Kasumi-1 (cell line): ENCODE data around the gene DMBT1.
"Not testable (repeated sequence)": the region's sequence is repeated elsewhere in the genome, so short reads cannot be mapped to it uniquely, and the experiment has no call there.

Experiments
- DNase-seq, 2 experiments: peaks; one replicate each; lab custom pipeline; 2025; lab: John Stamatoyannopoulos, UW

Gene DMBT1

DNA sequence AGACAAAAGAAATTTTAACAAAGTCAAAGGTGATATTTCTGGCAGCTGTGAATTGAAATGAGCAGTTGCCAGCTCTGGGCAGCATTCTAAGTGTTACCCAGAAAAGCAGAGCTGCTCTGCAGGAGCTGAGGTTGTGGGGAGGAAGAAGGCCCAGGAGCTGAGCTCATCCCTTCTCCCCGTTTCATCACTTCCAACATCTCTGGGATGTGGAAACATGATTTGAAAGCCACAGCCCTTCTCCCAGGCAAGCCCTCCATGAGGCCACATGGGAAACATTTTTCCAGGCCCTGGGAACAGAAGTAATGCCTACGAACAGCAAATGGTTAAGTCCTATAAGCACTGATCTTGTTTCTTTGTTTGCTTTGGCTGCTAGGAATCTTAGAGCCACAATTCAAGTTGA, 10.9 kb upstream of the DMBT1 start:
- no peak for DNase-seq

DNA sequence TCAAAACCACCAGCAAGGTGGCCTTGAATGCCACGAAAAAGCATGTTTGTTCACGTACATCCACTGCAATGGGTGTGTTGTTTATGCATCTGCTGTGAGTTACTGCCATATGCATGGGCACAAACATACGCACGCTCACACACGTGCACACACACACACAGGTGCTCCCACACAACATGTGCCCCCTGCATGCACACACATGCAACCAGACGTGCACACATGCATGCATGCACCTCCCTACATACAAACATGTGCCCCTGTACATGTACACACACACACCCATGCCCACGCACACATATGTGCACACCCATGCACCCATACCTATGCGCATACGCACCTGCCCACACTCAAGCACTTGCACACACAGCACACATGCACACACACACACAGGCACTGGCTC, 10.1 kb upstream of the DMBT1 start:
- no peak for DNase-seq

DNA sequence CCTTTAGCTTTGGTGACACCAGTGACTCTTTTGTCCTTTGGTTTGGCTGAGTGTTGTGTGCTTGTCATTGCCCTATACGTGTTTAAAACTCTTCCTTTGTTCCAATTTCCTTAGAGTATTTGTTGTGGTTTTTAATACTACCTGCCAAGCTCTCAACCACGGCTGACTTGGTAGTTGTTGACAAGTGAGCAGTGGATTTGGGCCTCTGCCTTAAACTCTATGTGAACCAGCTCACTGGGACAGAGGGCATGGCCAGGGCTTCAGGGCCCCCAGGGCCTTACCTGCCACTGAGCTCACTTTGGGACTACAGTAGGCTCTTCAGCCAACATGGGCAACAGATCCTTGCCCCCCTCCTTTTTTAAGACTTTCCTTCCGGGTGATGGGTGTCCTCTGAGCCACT, 9.6 kb upstream of the DMBT1 start:
- DNase-seq, result no peak

DNA sequence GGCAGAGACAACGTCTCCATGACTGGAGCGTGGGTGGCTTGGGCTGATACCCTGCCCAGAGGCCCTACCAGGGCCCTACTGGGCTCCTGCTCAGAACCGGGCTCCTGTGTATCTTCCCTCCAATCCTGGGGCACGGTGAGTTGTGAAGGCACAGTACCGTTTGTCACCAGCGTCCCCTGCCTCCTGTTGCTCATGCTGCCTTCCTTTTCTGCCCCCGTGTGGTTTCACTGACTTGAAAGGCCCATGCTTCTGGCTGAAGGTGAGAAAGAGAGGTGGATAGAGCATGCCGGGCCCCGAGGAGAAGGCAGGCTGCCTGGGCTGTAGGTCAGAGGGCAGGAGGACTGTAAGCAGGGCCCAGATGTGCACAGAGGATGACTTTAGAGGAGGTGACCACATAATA, 9.1 kb upstream of the DMBT1 start:
- no peak for DNase-seq

DNA sequence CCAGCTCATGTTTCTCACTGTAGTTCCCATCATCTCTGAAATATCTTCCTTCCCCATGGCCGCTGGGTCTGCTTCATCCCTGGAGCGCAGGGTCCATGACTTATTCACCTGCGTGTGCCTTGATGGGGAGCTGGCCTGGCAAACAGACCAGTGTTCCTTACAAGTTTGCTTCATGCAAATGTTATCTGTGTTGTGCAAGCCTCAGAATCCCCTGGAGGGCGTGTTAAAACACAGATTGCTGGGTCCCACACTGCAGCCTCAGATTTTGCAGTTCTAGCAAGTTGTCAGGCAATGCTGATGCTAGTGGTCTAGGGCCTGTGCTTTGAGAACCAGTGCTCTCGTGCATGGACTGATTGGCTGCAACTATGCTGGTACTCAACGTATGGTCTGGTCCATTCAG, 7.2 kb upstream of the DMBT1 start:
- no peak for DNase-seq

DNA sequence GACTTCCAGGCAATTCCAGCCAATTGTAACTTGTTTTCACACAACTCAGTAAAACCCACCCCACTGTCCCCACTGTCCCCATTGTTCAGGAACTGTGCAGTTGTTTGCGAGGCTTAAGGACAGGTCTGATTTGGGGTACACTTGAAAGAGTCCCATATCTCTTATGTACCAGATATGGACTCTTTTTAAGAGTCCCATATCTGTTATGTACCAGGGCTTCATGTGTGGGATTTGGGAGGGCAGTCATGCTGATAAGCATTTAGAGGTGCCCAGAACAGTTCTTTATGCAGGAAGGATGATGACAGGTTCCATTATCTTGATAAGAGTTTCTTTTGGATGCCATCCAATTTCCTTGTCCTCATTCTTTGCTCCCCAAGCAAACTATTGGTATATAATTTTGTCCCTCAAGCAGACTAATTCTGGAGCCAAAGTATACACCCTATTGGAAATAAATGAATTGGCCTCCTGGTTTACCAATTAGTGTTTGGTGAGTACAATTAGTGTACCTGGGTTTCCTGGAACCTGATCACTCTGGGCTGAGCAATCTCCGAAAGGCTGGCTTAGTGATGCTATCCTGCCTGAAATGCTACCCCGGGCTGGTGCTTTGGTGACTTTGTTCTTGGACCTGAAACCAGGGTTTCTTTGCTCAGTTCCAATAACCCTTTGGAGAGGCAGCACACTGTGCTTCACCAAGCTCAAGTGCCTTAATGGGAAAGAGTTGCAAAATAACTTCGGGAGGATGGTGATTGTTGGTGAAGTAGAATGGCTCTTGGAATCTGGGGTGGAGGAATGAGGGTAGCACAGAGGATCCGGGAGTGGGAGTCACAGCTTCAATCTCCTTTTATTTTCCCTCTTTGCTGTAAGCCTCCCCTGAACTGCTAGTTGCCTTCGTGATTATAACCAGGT, 6.2 kb upstream of the DMBT1 start:
- no peak for DNase-seq

DNA sequence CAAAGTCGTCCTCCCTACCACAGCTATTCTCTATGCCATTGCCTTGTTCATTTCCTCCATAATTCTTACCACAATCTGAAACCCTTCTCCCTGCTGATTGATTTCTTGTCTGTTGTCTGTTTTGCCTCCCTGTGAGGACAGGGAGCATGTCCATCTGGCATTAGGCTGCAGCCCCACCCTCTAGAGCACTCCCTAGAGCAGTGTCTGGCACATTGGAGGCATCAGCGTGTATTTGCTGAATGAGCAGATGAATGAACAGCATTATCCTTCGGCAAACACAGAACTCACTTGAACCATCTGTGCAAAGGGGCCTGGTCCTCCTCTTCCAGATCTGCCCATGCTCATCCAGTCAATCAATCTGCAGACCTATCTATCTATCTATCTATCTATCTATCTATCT, 5.1 kb upstream of the DMBT1 start:
- DNase-seq, result no peak

DNA sequence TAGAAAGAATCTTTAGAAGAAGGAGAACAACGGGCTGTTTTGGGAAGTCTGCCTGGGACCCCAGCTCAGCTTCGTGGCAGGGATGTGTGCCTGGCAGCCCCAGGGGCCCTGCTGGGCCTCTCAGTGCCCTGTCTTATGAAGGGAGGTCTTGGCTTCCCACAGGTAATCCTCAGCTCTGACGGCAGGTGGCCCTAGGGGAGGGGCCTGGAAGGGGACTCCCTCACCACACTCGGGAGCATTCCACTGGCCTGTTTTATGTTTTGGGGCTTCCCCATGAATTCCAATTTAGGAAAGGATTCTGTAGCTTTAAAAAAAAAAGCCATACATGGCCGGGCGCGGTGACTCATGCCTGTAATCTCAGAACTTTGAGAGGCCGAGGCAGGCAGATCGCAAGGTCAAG, 3.0 kb upstream of the DMBT1 start:
- no peak for DNase-seq

DNA sequence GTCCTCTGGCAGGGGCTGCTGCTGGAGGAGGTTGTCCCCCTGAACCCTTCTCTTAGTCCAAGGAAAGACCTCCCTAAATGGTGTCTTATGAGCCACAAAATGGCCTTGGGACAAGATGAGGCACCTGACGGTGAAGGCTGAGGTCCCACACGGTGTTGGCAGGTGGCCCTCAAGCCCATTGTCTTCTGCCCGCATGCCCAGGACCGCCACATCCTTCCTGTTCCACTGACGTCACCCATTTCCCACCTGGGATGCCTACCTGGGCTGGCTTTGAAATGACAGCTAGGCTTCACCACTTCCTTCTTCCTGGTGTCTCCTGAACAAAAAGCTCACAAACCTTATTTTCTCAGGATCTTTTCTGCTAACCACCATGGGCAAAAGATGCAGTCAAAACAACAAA, 2.1 kb upstream of the DMBT1 start:
- no peak for DNase-seq

DNA sequence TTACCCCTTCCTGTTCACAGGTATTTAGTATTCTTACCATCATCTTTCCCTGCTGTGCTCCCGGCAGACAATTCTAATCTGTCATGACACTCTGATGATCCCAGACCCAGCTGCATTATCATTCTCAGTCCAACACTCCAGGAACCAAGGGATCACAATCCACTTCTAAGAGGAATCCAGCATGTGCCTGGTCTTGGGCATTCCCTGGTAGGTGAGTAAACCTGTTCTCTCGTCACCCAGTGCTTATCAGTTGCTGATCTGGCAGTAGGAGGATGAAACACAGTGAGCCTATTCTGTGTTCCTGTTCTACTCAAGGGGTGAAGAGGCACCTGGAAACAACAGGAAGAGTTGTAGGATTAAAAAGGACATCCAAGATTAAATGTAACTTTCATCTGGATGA, 1.3 kb upstream of the DMBT1 start:
- DNase-seq, result no peak

DNA sequence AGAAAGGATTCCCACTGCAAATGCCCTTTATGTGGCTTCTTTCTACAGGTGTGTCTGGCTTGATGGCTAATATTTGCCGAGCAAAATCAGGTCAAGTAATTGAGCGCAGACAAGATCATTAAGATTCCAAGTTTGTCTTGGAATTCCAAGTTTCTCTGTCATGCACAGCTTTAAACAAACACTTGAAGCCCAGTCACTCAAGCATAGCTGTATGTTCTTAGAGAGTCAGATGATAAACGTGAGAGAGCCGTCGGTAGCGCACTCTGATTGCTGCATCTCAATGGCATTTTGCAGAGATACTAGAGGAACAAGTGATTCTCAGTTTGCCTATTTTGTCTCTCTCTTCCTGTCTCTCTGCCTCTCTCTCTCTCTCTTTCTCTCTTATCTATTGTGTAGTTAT, 658 bp downstream of the DMBT1 start:
- no peak for DNase-seq

DNA sequence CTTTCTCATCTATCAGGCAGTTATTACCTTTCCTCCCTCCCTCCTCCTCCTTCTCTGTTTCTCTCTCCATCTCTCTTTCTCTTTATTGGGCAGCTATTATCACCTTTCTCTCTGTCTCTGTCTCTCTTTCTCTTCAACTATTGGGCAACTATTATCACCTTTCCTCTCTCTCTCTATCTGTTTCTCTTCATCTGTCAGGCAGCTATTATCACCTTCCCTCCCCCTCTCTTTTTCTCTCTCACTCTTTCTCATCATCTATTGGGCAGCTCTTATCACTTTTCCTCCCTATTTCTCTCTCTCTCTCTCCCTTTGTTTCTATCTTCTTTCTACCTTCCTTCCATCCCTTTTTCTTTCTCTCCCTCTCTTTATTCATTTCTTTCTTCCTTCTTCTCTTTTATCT, 1.2 kb downstream of the DMBT1 start:
- DNase-seq, result no peak

DNA sequence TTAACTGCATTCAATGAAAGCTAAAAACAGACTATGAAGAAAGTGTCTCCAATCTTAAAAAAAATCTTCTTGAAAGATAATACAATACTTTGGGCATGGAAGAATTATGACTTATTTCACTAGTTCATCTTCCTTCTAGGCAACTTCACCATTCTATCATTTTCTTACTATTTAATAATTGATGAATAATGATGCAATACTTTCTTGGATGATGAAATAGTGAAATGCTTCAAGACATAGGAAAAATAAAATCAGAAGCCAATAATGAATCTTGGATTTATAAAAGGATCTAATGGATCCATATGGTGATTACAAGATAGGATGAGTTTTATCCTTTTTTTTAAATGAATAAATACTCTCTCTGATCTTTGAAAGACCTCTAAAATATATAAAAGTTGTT, 4.4 kb downstream of the DMBT1 start:
- DNase-seq, result no peak

DNA sequence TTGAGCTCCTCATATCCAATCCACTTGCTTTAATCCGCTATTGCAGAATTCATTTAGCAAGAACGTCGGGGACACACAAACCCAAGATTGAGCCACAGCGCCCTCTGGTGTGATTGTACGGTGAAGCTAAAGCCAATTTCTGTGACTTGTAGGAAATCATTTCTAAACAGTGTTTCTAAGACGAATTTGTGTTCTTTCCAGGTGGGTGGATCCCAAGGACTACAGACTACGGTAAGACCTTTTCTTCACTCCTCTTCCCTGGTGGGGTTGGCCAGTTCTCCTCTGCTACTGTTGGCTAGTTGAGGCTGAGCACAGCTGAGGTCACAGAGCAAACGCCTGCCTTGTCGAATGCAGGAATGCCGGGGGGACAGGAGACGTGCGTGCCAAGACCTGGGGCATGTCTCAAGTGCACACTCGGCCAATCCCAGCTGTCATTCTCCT, 5.2 kb downstream of the DMBT1 start:
- peak; percentile 60 to 85 for DNase-seq

DNA sequence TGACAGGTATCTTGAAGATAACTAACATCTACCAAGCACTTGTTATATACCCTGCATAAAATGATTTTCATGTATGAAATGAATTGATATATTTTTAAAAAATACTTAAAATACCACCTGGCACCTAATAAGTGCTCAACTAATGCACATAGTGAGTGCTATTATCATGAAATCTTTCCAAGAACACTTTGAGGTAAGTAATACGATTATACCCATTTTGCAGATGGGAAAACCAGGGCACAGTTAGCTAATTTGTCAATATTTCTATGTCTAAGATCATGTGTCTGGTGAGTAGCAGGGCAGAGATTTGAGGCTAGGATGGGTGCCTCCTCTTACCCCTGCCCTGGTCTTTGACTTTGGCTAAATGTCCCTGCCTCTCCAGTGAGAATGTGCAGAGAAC, 6.1 kb downstream of the DMBT1 start:
- DNase-seq, result no peak

DNA sequence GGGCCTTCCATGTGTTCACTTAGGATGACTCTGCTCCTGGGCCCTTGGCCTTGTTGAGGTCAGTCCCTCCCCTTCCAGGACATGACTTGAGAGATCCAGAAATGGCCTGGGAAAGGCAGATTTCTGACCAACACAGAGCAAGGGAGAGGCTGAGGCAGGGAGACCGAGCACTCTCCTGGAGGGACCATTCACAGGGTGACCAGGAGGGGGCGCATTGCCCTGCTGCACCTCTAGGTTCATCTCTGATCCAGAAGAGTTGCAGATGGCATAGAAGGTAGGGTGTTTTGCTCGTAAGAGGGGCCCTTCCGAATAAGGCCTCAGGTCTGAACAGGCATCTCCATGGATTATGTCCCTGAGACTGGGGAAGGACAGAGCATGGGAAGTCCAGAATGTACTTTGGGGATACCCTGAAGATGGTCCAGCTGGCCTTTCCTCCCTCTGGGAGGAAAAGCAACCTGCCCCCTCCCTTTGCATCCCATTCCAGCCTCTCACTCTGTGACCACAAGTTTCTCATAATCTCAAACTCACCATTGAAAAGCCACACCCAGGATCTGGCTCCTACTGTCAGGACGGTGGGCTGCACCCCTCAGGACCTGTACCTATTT, 6.6 kb downstream of the DMBT1 start:
- DNase-seq, result no peak

DNA sequence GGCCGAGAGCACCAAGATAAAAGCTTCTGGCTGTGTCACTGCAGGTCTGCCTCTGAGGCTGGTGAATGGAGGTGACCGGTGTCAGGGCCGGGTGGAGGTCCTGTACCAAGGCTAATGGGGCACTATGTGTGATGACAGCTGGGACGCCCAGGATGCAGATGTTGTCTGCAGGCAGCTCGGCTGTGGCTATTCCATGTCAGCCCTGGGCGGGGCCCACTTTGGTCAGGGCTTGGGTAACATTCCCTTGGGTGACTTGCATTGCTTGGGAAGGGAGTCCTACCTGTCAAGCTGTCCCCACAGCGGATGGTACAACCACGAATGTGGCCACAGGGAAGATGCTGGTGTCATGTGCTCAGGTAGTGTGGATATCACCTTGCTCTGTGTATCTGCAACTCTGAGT, 8.0 kb downstream of the DMBT1 start:
- no peak for DNase-seq

DNA sequence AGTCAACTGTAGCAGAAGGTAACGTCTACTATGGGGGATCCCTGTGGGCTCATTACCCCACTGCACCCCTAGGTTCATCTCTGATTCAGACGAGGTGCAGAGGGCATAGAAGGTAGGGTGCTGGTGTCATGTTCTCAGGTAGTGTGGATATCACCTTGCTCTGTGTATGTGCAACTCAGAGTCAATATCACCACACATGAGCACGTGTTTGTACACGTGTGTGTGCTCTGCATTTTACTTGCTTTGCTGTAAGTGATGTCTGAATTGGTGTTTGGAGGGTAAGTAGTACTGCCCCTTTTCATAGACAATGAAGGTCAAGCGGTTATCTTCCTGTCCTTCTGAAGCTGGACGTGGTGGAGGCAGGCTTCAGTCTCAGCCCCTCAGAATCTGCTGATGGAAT, 10.4 kb downstream of the DMBT1 start:
- no peak for DNase-seq

DNA sequence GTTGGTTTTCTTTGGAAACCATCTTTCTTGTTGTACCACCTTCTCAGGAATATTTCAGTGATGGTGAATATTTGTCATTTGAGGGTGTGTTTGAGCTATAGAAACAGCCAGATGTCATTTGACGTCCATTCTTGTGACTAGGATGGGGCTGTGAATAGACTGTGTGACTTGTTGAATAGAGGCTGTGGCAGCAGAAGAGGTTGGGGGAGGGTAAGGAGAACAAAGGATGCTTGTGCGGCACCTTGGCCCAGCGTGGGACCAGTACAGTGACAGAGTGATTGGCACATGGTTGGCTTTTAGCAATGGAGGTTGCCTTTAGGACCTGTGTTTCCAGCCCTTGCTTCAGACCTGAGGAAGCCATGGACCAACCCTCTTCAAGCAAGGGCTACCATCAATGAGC, 11.3 kb downstream of the DMBT1 start:
- DNase-seq, result no peak

DNA sequence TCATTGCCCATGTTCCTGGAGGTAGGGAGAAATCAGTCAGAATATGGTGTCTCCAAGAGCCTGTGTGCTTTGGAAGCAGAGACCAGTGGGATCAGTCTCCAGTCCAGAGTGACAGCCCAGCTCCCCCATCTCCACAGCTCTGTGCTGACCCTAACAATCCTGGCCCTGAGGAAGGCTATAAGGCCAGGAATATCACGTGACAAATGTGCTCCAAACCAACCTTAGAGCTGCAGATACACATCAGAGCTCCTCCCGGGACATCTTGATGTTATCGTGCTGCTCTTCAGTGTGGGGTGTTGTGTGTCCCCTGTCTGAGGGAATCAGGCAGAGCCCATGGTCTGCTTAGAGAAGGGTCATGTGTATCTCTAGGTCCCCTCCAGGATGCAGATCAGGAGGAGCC, 15.2 kb downstream of the DMBT1 start:
- no peak for DNase-seq

DNA sequence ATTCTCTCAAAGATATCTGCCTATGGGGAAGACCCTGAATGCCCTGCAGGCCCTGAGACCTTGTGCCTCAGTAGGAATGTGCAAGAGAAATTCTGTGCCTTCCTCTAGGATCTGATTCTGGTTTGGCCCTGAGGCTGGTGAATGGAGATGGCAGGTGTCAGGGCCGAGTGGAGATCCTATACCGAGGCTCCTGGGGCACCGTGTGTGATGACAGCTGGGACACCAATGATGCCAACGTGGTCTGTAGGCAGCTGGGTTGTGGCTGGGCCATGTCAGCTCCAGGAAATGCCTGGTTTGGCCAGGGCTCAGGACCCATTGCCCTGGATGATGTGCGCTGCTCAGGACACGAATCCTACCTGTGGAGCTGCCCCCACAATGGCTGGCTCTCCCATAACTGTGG, 15.7 kb downstream of the DMBT1 start:
- DNase-seq, result no peak

DNA sequence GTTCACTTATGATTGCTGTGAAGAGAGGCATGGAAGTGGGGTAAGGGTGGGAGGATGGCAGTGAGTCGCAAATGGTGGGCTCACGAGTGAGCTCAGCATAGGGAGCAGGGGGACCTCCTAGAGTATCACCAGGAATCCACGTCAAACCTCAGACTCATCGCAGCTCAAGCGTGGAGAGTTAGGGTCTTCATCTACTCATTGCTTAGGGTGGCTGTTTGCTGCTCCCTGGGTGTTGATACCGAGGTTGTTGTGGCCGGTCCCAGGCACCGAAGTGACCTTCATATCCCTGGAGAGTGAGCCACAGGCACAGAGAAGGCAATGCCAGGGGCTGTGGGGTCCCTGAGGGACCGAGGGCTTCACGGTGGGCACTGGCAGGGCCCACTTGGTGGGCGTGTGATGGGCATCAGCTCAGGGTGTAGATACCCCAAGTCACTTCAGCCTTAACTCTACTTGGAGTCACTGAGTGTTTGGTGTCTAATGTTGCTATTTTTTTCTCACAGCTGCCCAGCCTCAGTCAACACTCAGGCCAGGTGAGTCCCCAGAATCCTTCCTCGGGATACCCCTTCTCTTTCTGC, 16.8 kb downstream of the DMBT1 start:
- no peak for DNase-seq

DNA sequence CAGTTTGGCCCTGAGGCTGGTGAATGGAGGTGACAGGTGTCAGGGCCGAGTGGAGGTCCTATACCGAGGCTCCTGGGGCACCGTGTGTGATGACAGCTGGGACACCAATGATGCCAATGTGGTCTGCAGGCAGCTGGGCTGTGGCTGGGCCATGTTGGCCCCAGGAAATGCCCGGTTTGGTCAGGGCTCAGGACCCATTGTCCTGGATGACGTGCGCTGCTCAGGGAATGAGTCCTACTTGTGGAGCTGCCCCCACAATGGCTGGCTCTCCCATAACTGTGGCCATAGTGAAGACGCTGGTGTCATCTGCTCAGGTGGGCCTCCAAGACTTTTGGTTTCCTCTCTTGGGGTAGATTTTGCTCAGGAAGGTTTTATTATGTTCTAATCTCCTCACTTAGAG, 25.5 kb downstream of the DMBT1 start:
- not testable (repeated sequence) for DNase-seq
